K562 (cell line): Measurements from ENCODE around the gene HOMEZ. TPM values are rescaled to one million over a fixed set of nuclear protein-coding genes. Genes with fewer than 3 reads are reported as not detected.

Source experiments
- HEY1 ChIP-seq: fragments of 250-450 bp; sonication (Bioruptor Pico); IDR thresholded peaks from 2 replicates; pipeline ENCODE4 v1.5.0; 2020; ENCODE audit warnings: mild to moderate bottlenecking, moderate library complexity, borderline replicate concordance
- MAFG ChIP-seq: fragments of 450-650 bp; conservative IDR thresholded peaks from 2 replicates; pipeline ENCODE4 v1.6.1; 2016; ENCODE audit warnings: missing genetic modification characterization, missing compliant biosample characterization
- NRF1 ChIP-seq, 2 experiments: fragments of 450-650 bp; IDR thresholded peaks in 1 of 2; conservative IDR thresholded peaks in 1 of 2; 2 replicates each; pipeline ENCODE4 v1.6.1; 2014; ENCODE audit warnings: mild to moderate bottlenecking in 2 of 2
- TEAD1 ChIP-seq, 2 experiments: fragments of 450-650 bp in 1 of 2; sonication (generic) in 1 of 2; formaldehyde crosslinking; IDR thresholded peaks; 2 replicates each; pipeline versions ENCODE4 v1.4.0 to v1.8.0; 2020 to 2022; ENCODE audit warnings: mild to moderate bottlenecking in 2 of 2, missing genetic modification reagents in 1 of 2
- YY1 ChIP-seq, 3 experiments: IDR thresholded peaks; 2 replicates each; pipeline ENCODE4 v1.6.1; 2011; ENCODE audit warnings: low read length in 2 of 3, mild to moderate bottlenecking in 2 of 3, moderate library complexity in 2 of 3, borderline replicate concordance in 1 of 3, control low read depth in 1 of 3, low read depth in 1 of 3; ENCODE audit not compliant: insufficient read depth in 3 of 3, insufficient replicate concordance in 2 of 3, control insufficient read depth in 1 of 3, insufficient read length in 1 of 3; ENCODE audit errors: extremely low read depth in 1 of 3
- ZNF134 ChIP-seq: fragments of 250-450 bp; sonication (Bioruptor Pico); conservative IDR thresholded peaks from 2 replicates; pipeline ENCODE4 v1.4.0; 2020
- ZNF184 ChIP-seq: sonication (generic); formaldehyde crosslinking; IDR thresholded peaks from 2 replicates; pipeline ENCODE4 v1.5.0; 2020; ENCODE audit warnings: missing genetic modification reagents
- polyA plus RNA-seq, 8 experiments: library from polyadenylated mRNA; depleted of rRNA in 4 of 8; stranded (reverse) in 5 of 8; unstranded in 3 of 8; fragments of >200 nt; fragmentation: Nextera tagmentation in 2 of 8; fragmentation: Illumina TruSeq in 1 of 8; extraction: Ambion mirVana in 2 of 8; extraction: Trizol in 1 of 8; gene quantifications; 2 replicates each; pipeline versions ENCODE4 v1.2.1 to v1.2.3, GENCODE V29; 2011 to 2014; ENCODE audit warnings: inconsistent platforms in 1 of 8, missing spikeins in 1 of 8
- total RNA-seq, 7 experiments: library from RNA; depleted of rRNA in 6 of 7; stranded (reverse); fragments of >200 nt in 6 of 7; fragmentation: Illumina TruSeq in 2 of 7; extraction: Trizol in 2 of 7; gene quantifications; 2 replicates each; pipeline versions ENCODE4 v1.2.1 to v1.2.3, GENCODE V29; 2011 to 2021; ENCODE audit warnings: low replicate concordance in 1 of 7
- TF ChIP-seq, protein P1 (sequence below): fragments of 450-650 bp; IDR thresholded peaks from 2 replicates; pipeline ENCODE4 v1.6.1; 2016; ENCODE audit warnings: missing biosample characterization, missing genetic modification characterization
- TF ChIP-seq, protein P2 (sequence below): fragments of 450-650 bp; IDR thresholded peaks from 2 replicates; pipeline ENCODE4 v1.6.1; 2018; ENCODE audit not compliant: partially characterized antibody
- TF ChIP-seq, protein P3 (sequence below): fragments of 250-450 bp; sonication (Bioruptor Pico); IDR thresholded peaks from 2 replicates; pipeline ENCODE4 v1.6.1; 2021; ENCODE audit warnings: mild to moderate bottlenecking

Gene HOMEZ
- total and polyA plus RNA-seq, 9 of the 15 experiments (the other 6 are each of a cell fraction or from before 2014, with no cell fraction given): 3.0 to 30.2 (median 16.9) TPM

DNA sequence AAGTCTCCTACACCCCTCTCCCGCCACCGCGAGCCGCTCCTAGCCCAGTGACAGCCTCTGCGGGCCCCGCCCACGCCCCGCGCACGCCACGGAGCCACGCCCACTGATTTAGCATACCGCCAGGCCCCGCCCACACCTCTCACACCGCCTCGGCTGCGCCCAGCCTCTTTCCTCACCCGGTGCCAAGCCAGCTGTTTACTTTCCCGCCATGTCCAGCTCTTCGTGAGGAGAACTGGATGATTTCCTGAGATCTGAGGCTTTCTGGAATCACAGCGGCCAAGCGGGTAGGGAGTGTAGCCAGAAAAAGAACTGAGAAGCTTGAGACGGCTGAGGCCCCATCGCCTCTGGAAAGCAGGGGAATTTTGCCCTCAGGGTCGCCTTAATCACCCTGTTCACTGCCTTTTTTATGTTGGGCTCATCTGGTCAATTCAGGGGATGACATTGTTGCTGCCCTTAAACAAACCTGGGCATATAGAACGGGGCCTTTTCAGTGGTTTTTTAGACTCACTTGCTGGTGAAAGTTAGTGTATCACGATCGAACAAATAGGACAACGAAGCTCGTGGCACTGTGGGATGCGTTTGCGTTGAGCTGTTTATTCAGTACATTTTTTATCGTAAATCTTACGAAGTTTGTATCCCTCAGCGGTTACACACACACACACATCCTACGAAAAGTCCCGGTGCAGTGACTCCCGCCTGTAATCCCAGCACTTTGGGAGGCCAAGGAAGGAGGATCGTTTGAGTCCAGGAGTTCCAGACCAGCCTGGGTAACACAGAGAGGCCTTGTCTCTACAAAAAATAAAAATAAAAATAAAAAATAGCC lies 47.9 kb downstream of the HOMEZ start, which contains the start of gene RNF212B (continued):
- TF ChIP-seq NRF1 (conservative IDR thresholded peaks at IDR 0.05 in 1 of 2, IDR thresholded peaks at IDR 0.05 in 1 of 2) (peak; percentile 87 to 89), ZNF134 (CRISPR knock-in tag) (no peak), TEAD1 (CRISPR knock-in tag; IDR thresholded peaks at IDR 0.05) (0 out of 4 replicates have a peak, but pooled peaks of 1 of the 2 experiments have one; percentile 55), HEY1 (no peak), ZNF184 (no peak), YY1 (IDR thresholded peaks at IDR 0.05; ENCODE audit: borderline replicate concordance in 1 of 3, control insufficient read depth in 1 of 3, extremely low read depth in 1 of 3, insufficient read depth in 3 of 3, insufficient read length in 1 of 3, insufficient replicate concordance in 2 of 3, low read depth in 1 of 3, low read length in 2 of 3) (peak in 2 of 3 experiments; percentile 15 to 27), MAFG (tag) (no peak)
- TF ChIP-seq, protein P1, sequence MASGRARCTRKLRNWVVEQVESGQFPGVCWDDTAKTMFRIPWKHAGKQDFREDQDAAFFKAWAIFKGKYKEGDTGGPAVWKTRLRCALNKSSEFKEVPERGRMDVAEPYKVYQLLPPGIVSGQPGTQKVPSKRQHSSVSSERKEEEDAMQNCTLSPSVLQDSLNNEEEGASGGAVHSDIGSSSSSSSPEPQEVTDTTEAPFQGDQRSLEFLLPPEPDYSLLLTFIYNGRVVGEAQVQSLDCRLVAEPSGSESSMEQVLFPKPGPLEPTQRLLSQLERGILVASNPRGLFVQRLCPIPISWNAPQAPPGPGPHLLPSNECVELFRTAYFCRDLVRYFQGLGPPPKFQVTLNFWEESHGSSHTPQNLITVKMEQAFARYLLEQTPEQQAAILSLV: no peak
- TF ChIP-seq, protein P2, sequence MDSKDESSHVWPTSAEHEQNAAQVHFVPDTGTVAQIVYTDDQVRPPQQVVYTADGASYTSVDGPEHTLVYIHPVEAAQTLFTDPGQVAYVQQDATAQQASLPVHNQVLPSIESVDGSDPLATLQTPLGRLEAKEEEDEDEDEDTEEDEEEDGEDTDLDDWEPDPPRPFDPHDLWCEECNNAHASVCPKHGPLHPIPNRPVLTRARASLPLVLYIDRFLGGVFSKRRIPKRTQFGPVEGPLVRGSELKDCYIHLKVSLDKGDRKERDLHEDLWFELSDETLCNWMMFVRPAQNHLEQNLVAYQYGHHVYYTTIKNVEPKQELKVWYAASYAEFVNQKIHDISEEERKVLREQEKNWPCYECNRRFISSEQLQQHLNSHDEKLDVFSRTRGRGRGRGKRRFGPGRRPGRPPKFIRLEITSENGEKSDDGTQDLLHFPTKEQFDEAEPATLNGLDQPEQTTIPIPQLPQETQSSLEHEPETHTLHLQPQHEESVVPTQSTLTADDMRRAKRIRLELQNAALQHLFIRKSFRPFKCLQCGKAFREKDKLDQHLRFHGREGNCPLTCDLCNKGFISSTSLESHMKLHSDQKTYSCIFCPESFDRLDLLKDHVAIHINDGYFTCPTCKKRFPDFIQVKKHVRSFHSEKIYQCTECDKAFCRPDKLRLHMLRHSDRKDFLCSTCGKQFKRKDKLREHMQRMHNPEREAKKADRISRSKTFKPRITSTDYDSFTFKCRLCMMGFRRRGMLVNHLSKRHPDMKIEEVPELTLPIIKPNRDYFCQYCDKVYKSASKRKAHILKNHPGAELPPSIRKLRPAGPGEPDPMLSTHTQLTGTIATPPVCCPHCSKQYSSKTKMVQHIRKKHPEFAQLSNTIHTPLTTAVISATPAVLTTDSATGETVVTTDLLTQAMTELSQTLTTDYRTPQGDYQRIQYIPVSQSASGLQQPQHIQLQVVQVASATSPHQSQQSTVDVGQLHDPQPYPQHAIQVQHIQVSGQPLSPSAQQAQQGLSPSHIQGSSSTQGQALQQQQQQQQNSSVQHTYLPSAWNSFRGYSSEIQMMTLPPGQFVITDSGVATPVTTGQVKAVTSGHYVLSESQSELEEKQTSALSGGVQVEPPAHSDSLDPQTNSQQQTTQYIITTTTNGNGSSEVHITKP: peak; percentile 16
- TF ChIP-seq, protein P3, sequence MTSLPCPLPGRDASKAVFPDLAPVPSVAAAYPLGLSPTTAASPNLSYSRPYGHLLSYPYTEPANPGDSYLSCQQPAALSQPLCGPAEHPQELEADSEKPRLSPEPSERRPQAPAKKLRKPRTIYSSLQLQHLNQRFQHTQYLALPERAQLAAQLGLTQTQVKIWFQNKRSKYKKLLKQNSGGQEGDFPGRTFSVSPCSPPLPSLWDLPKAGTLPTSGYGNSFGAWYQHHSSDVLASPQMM (CRISPR knock-in tag): no peak
